ENCODE measurements around the gene MYO3B. TPM values are rescaled to one million over a fixed set of nuclear protein-coding genes. Genes with fewer than 3 reads are reported as not detected.
"Not testable (repeated sequence)": the region's sequence is repeated elsewhere in the genome, so short reads cannot be mapped to it uniquely, and the experiment has no call there.

The MYO3B gene
- total RNA-seq, 1 donor from 2014 or later, result 0.05 TPM

DNA sequence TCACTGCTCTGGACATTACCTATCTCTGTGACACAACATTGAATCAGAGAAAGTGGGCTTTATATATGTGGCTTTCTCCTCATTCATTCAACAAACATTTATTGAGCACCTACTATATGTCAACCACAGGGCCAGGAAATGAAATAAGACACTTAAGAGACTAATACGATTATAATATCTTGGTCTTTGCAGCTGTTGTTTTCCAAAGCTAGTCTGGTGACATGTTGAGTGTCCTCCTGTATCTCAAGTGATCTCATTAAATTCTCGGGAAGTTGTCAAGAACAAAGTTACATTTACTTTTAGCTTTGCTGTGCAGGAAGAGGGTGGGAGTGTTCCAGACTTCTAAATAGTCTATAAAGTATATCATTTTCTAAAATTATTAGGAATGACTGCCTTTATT is 372.6 kb downstream of the MYO3B start:
- intact Hi-C loops (cut with DNase I), result no loop called here

DNA sequence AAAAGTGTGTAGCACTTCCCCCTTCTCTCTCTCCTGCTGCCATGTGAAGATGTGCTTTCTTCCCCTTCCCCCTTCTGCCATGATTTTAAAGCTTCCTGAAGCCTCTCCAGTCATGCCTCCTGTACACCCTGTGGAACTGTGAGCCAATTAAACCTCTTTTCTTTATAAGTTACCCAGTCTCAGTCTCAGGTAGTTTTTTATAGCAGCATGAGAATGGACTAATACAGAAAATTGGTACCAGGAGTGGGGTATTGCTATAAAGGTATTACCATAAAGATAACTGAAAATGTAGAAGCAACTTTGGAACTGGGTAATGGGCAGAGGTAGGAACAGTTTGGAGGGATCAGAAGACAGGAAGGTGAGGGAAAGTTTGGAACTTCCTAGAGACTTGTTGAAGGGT is 374.0 kb downstream of the MYO3B start:
- intact Hi-C loops (cut with DNase I); DNase-seq (ENCODE audit: low spot score): not testable (repeated sequence)

More for the DNA sequence above, 372.6 kb downstream of the MYO3B start:
- no peak for DNase-seq (ENCODE audit: low spot score)

DNA sequence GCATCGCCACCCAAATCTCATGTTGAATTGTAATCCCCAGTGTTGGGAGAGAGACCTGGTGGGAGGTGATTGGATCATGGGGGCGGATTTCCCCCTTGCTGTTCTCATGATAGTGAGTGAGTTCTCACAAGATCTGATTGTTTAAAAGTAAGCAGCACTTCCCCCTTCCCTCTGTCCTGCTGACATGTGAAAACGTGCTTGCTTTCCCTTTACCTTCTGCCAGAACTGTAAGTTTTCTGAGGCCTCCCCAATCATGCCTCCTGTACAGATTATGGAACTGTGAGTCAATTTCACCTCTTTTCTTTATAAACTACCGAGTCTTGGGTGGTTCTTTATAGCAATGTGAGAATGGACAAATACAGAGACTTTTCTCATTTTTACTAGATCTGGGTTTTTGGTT is 375.8 kb downstream of the MYO3B start:
- intact Hi-C loops (cut with DNase I), result no loop called here
- no peak for DNase-seq (ENCODE audit: low spot score)

DNA sequence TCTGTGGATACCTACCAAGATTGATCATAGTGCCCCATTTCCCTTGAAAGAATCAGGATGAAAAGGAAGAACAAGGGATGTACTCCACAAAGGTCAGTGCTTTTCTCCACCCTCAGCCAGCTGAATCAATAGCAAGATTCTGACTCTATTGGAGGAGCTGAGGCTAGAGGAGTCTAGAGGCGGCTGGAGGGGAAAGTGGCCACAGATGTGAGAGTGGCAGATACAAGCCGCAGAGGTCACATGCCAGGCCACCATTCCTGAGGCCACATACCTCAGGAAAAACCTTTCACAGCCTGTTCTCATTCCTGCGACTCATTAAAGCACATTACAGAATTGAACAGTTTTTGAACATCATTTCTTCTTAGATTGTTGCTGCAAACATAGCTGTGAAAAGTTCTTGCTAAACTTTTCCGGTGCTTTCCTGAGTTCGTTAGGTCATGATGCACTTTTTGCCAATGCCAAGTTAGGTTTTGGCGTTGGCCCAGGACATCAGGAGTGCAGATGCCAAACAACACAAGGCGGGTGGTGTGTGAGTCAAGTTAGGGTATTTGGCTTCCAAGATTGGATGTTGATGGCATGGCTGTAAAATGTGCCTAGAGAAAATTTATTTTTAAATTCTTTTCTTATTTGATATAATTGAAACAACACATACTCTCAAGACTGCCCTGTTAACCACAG is 376.5 kb downstream of the MYO3B start:
- intact Hi-C loops (cut with DNase I), result no loop called here
- DNase-seq (ENCODE audit: low spot score), result peak; percentile 77

DNA sequence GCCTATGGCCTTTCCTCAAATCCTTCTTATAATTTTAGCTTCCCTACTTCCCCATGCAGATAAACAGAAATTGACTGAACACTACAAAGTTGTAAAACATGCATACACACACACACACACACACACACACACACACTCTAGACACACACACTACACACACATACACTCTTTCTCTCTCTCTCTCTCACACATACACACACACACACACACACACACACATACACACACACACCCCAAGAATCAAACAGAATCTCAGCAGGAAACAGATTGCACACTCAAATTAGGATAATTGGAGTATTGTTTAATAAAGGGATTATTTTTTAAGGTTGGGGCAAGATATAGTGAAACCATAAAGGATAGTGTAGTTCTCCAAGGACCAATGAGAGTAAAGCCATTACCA is 385.0 kb downstream of the MYO3B start:
- intact Hi-C loops (cut with DNase I), result no loop called here
- DNase-seq (ENCODE audit: low spot score), result no peak

DNA sequence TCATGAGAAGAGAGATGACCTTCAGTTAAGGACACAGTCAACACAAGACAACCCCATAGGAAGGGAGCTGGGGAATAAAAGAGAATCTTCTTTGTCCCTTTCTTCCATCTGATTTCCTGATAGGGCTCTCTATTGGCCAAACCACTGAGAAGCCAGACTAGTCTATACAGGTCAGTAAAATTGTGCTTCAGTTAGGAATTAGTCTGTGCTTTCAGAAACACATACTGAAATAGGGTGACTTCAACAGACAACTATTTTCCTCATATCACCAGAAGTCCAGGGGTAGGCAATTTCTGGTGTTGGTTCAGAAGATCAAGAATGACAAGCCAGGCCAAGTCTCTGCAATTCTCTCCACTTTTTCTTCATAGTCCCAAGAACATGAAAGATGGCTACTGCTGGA is 385.5 kb downstream of the MYO3B start:
- DNase-seq (ENCODE audit: low spot score), result no peak
- intact Hi-C loops (cut with DNase I), result no loop called here

DNA sequence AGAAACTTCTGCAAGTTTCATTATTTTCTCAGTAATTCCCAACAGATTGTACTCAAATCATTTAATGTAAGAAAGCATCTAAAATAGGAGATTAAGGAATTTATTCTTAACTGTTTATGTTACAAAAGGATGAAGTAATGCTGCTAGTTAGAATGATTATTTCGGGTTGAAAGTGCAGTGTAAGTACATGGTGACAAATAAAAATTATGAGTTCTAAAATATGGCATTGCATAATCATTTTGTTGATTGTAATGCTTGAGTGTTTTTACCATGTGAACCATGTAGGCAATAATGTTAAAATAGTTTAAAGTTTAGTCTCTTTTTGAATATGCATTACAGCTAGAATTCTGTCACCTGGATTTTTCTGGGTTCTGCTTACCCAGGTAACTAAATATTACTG is 388.2 kb downstream of the MYO3B start:
- DNase-seq (ENCODE audit: low spot score), result no peak
- intact Hi-C loops (cut with DNase I), result no loop called here

DNA sequence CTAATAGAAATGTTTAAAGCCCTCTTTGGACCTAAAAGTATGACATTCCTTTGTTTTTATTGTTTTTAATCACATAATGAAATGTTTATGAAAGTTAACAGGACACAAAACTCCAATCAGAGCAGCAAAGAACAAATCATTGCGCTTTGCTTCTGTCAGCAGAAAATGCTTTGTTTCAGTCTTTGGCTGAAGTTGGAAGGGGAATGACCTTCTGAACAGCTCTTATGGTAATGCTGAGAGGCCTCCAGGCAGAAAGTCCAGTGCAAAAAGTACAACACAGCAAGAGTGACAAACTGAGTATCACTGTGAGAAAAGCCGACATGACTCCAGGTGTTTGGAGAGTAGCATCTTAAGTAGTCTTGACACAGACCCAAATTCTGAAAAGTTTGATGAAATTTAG is 389.5 kb downstream of the MYO3B start:
- DNase-seq (ENCODE audit: low spot score), result no peak
- intact Hi-C loops (cut with DNase I), result no loop called here

DNA sequence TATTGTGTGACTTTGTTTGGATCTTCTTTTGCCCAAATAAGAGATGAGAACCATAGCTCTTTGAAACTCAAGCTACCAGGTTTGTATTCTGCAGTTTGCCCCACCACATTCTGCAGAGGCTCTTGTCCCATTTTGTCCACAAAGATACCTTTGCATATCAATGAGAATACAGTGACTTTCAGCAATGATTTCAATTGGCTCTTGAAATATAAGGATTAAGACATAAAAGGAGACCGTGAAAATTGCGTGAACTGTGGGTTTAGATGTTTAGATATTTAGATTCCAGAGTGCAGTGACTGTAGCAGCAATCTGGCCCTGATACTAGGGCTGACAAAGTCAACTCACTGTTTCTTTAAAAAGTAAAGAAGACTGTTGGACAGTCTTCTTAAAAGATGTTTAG is 390.6 kb downstream of the MYO3B start:
- DNase-seq (ENCODE audit: low spot score), result no peak
- intact Hi-C loops (cut with DNase I), result no loop called here

DNA sequence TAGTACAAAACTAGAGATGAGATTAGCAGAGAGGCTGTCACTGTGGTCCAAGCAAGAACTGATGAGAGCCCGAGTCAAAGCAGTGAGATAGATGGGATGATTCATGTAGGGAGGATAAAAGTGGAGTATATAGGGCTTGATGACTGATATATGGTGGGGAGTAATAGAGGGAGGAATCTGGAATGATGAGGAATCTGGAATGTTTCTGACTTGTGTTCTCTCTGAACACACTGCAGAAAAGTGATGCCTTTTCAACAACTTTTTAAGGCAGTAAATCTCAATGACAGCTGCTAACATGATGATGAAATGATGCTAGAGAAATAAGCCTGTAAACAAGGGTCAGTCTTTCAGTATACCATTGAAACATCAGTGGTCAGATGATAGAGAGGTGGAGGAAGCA is 393.7 kb downstream of the MYO3B start:
- intact Hi-C loops (cut with DNase I), result no loop called here
- DNase-seq (ENCODE audit: low spot score), result no peak

DNA sequence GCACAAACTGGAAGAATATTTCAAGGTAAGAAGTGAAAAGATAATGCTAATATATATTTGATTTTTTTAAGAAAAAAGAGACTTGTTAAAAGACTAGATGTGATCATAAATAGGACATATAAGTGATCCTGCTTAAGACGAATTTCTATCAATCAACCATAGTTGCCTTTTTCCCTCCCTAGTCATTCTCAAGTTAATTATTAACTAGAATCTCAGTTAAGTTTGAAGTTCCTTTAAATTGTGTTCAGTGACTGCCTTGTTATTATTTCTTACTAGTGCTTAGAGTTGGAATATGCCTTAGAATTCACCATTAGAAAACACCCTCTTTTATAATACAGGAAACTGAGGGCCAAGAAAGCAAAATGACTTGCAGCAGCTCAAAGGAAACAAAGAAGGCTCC is 395.7 kb downstream of the MYO3B start:
- DNase-seq (ENCODE audit: low spot score), result no peak
- intact Hi-C loops (cut with DNase I), result no loop called here

DNA sequence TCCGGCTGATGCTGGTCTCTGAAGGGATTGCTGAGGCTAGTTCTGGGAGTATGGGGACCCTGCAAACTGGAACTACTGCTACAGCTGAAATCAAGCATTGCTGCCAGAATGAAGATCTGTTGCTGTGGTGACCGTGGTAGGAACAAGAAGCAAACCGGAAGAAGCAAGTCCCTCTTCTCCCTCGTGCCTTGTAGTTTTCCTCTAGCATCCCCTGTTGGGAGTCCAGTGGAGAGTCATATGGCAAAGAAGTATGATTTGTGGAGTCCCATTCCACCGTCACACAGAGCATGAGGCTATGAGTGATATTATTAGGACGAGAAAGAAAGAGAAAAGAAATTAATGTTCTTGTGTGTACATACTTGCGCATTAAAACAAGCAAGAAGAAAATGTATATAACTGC is 398.3 kb downstream of the MYO3B start:
- no peak for DNase-seq (ENCODE audit: low spot score)
- intact Hi-C loops (cut with DNase I), result no loop called here

DNA sequence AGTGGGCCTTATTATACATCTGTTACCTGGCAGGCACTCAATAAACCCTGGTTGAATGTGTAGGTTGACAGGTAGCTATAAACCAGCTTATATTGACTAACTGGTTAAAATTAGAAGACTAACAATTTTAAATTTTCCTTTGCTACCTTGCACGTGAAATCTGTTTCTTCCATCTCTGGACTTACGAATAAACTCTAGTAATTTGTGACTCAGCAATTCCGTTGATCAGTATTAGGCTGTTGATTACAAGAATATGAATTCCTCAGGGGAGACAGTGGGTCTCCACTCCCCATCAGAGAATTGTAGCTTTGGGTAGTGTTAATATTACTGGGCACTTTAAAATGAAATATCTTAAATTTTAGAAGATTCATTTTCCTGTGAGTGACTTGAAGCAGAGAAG is 399.4 kb downstream of the MYO3B start:
- intact Hi-C loops (cut with DNase I), result no loop called here
- no peak for DNase-seq (ENCODE audit: low spot score)

DNA sequence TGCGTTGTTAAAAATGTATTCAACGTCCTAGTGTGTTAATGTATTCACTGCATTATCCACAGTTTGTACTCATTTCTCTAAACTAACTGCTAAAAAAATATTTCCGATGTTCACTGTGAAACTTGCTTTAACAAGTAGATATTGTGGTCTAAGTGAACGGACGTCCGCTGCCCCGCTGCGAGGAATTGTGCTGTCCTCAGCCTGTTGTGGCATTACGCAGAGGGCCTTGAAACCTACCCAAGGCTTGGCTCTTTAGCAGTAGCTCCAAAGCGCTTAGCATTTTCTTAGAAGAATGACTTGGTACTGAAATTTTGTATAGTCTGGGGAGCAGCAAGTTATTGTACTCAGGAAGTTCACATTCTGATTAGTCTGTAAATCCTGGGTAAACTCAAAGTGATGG is 400.7 kb downstream of the MYO3B start:
- DNase-seq (ENCODE audit: low spot score), result no peak
- intact Hi-C loops (cut with DNase I), result no loop called here

DNA sequence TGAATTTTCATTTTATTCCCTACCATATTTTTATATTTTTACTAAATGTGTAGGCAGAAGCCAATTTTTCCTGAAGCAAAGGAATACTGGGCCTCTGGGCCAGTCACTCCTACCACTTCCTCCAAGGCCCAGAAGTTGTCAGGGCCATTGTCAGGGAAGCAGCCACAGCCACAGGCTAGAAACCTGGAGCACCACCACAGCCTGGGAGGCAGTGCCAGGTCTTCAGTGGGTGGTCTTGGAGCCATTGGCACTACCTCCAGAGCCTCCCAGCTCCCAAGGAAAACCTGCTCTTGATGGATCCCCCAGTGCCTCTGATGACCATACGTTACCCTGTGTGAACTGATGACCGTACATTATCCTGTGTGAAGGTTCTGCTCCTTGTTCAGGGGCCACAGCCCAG is 401.6 kb downstream of the MYO3B start:
- intact Hi-C loops (cut with DNase I), result no loop called here
- no peak for DNase-seq (ENCODE audit: low spot score)

DNA sequence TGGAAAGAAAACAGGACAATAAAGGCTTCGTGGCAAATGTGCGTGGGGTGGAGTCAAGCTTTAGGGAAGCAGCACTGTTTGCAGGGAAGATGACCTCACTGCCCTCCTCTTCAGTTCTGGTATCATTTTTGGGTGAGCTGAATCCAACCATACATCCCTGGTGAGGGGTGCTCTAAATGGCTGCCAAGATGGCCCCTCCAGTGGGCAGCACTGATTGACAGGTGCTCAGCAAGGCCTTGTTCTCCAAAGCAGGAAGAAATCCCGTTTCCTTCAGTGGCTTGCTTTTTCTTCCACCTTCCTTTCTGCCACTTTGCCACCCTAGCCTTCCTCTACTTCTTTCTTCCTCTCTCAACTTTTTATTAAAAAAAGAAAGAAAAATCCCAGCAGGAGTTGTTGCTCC is 404.4 kb downstream of the MYO3B start:
- no peak for DNase-seq (ENCODE audit: low spot score)
- intact Hi-C loops (cut with DNase I), result no loop called here

DNA sequence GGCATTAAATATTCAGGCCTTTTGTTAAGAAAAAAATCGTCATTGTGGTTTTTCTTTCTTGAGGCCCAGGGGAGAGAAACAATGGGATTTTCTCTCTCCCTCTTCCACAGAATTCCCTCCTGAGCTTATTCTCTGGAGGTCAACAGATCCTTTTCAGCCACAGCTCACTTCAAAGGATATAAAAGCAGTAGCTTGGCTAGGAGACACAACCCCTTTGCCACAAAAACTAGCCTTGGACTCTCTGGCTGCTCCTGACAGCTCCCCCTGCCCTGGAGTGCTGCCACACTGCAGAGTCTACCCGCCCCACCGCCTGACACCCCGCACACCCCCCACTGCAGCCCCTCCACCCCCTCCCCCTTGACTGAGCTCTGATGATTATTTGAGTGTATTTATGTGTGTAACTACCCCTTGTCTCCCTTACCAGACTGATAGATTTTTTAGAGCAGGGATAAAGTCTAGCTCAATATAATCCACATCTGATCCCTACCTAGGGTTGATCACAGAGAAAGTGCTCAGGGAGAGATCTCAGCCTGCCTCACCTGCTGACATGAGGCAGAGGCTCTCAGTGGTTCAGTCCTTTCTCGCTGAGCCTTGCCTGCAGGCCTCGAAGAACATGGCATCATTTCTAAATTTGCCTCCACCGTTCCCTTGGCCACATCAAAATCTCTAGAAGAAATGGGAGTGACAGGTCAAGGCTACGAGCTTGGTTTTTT is 405.0 kb downstream of the MYO3B start:
- intact Hi-C loops (cut with DNase I), result no loop called here

DNA sequence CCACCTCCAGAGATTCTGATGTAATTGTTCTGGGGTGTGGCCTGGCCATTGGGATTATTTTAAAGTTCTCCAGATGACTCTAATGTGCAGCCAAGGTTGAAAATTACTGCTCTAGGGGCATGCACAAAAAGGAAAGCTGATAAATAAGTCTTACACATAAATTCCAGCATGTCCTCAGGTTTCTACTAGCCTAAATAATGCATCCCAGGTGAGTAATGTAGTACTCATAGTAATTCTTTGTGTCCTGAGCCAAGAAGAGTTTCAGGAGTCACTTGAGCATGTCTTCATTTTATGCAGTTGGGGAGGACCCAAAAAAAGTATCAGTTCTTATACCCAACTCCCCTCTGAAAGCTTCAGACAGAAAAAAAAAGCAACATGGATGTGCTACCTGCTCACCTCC is 407.1 kb downstream of the MYO3B start:
- no peak for DNase-seq (ENCODE audit: low spot score)

More for the DNA sequence above, 405.0 kb downstream of the MYO3B start:
- DNase-seq (ENCODE audit: low spot score), result no peak

DNA sequence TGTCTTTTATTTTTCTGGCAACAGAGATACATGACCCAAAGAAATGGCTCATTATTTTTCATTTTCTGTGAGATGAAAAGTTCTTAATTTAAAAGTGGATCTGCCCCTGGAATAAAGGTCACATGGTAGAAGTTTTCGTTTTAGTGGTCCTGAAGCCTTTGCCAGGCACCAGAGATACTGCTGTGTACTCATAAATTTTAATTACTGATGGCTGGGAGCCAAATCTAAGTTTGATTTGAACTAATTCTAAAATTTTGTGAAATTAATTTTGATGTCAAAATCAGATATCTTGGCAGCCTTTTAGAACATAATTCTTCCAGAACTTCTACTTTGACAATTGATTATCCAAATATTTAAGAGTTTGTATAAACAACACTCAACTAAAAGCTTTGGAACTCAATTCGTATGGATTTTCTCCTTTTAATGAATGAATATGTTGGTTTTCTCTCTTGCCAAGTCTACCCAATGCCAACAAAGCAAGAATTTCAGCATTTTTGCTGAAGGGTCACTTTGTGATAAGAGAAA is 408.7 kb downstream of the MYO3B start:
- no peak for DNase-seq (ENCODE audit: low spot score)
- intact Hi-C loops (cut with DNase I), result no loop called here

More for the DNA sequence above, 407.1 kb downstream of the MYO3B start:
- intact Hi-C loops (cut with DNase I), result no loop called here

DNA sequence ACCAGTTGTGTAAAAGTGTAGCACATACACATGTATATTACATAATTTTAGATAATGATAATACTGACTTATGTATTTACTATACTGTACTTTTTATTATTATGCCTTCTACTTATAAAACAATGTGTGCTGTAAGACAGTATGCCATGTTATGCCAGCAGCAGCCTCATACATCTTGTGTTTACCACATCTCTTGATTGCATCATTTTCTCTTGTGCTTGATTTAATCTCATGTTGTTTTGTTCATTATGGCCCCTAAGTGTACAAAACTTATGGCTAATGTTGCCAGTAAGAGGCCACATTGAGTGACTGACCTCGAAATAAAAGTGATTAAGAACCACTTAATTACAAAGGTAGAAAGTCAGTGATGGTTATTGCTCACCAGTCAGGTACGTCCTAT is 409.2 kb downstream of the MYO3B start:
- intact Hi-C loops (cut with DNase I), result no loop called here
- DNase-seq (ENCODE audit: low spot score), result no peak

DNA sequence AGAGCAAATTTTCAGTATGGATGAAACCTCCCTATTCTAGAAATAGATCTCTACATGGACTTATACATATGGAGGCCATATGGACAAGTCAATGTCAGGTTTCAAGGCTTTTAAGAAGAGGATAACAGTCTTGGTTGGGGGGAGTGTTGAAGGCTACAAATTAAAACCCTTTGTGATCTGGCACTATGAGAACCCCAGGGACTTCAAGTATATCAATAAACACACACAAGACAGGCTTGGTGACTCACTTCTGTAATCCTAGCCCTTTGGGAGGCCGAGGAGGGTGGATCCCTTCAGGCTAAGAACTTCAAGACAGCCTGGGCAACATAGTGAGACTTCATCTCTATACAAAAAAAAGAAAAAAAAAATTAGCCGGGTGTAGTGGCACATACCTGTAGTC is 410.0 kb downstream of the MYO3B start:
- no peak for DNase-seq (ENCODE audit: low spot score)
- intact Hi-C loops (cut with DNase I), result no loop called here
